HG02759 (cell line): ENCODE measurements around the gene PAQR5.
"Not testable (repeated sequence)": the region's sequence is repeated elsewhere in the genome, so short reads cannot be mapped to it uniquely, and the experiment has no call there.

Experiments used
- ATAC-seq: cut with Tn5 transposase; IDR thresholded peaks from one replicate; pipeline ENCODE4 v1.9.1; 2021; ENCODE audit warnings: mild to moderate bottlenecking, moderate library complexity; ENCODE audit not compliant: unreplicated experiment

PAQR5 gene

GRCh38 chr15:69346112-69346511 is 47.4 kb downstream of the PAQR5 start:
- ATAC-seq = no peak

GRCh38 chr15:69351333-69351732 is 52.6 kb downstream of the PAQR5 start:
- no peak for ATAC-seq

GRCh38 chr15:69351884-69352283 is 53.2 kb downstream of the PAQR5 start:
- no peak for ATAC-seq

- ATAC-seq = no peak
Observed at GRCh38 chr15:69357773-69358771, 59.4 kb downstream of the PAQR5 start.

- ATAC-seq = no peak
Observed at GRCh38 chr15:69358850-69359249, 60.1 kb downstream of the PAQR5 start.

- ATAC-seq = no peak
Observed at GRCh38 chr15:69359722-69360121, 61.0 kb downstream of the PAQR5 start.

GRCh38 chr15:69360642-69361041 is 61.9 kb downstream of the PAQR5 start:
- ATAC-seq = no peak

GRCh38 chr15:69367236-69367635 is 68.5 kb downstream of the PAQR5 start:
- ATAC-seq = no peak

- ATAC-seq = no peak
Observed at GRCh38 chr15:69369631-69370030, 70.9 kb downstream of the PAQR5 start.

- ATAC-seq = no peak
Observed at GRCh38 chr15:69373406-69373805, 74.7 kb downstream of the PAQR5 start.

GRCh38 chr15:69375151-69375790 is 76.6 kb downstream of the PAQR5 start:
- ATAC-seq = no peak

GRCh38 chr15:69377216-69377970 is 78.7 kb downstream of the PAQR5 start:
- ATAC-seq = no peak

GRCh38 chr15:69380100-69380725 is 81.5 kb downstream of the PAQR5 start:
- no peak for ATAC-seq

GRCh38 chr15:69380726-69381105 is 82.0 kb downstream of the PAQR5 start:
- no peak for ATAC-seq

GRCh38 chr15:69382176-69382575 is 83.5 kb downstream of the PAQR5 start:
- not testable (repeated sequence) for ATAC-seq

GRCh38 chr15:69384066-69384465 is 85.4 kb downstream of the PAQR5 start:
- not testable (repeated sequence) for ATAC-seq

GRCh38 chr15:69384626-69385598 is 86.2 kb downstream of the PAQR5 start:
- ATAC-seq = no peak

- no peak for ATAC-seq
Observed at GRCh38 chr15:69385831-69386230, 87.1 kb downstream of the PAQR5 start.

GRCh38 chr15:69386284-69386683 is 87.6 kb downstream of the PAQR5 start:
- ATAC-seq = no peak

- ATAC-seq = no peak
Observed at GRCh38 chr15:69388260-69388705, 89.6 kb downstream of the PAQR5 start.
